ENCODE results near the gene ID4.

Gene ID4

DNA sequence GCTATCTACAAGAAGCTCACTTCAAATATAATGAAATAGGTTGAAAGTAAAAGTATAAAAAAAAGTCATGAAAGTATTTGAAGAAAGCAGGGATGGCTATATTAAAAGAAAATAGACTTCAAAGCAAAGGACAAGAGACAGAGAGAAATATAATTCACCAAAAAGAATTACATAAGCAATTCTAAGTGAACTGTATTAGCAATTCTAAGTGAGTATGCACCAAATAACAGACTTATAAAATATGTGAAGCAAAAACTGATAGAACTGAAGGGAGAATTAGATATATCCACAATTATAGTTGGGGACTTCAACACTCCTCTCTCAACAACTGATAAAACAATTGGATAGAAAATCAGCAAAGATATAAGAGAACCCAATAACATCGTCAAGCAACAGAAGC is 38.8 kb upstream of the ID4 start:
- no peak overlapping the region for H3K4me2 ChIP-seq (ENCODE audit: low read length)

DNA sequence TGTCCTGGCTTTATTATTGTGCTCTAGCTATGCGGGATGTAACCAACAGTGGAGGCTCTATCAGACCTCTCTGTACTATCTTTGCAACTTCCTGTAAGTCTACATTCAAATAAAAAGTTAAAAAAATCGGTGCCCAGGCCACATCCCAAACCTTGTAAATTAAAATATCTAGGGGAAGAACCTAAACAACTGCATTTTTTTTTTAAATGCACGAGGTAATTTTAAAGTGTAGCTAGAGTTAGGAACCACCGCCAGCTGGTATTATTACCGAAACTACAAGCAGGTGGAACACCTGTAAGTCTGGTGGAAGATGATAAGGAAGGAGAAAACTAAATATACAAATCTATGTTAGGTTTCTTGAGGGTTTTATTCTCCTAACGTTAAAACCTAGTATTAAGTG is 34.5 kb upstream of the ID4 start:
- no peak overlapping the region for H3K27ac ChIP-seq (ENCODE audit: low read depth, low read length, poor library complexity, severe bottlenecking)

More for the DNA sequence above, 38.8 kb upstream of the ID4 start:
- Histone ChIP-seq H3K9me2 (ENCODE audit: low read depth, low read length) (no peaks in the 10 kb centered on the region), H3K79me2 (ENCODE audit: insufficient read depth, low read length) (no peaks in the 10 kb centered on the region), H3K27me3 (ENCODE audit: insufficient read depth, low read length) (no peaks in the 10 kb centered on the region), H3K9me3 (ENCODE audit: low read length) (no peaks in the 10 kb centered on the region), H3K4me3 (ENCODE audit: low read depth, low read length, poor library complexity, severe bottlenecking) (no peak overlapping the region), H3K27ac (ENCODE audit: low read depth, low read length, poor library complexity, severe bottlenecking) (no peak overlapping the region), H3K9ac (ENCODE audit: low read length) (no peak overlapping the region), H3K4me1 (ENCODE audit: insufficient read depth, low read length, severe bottlenecking) (no peaks in the 10 kb centered on the region), H3F3A (ENCODE audit: insufficient read depth, low read length) (no peaks in the 10 kb centered on the region), H2AFZ (ENCODE audit: low read length) (no peak overlapping the region), H3K36me3 (ENCODE audit: insufficient read depth, low read length) (no peaks in the 10 kb centered on the region), H4K20me1 (ENCODE audit: insufficient read depth, low read length) (no peaks in the 10 kb centered on the region)
- no peak for TF ChIP-seq EZH2 (IDR thresholded peaks at IDR 0.05; ENCODE audit: borderline replicate concordance, low read length)
- TF ChIP-seq, protein P1, sequence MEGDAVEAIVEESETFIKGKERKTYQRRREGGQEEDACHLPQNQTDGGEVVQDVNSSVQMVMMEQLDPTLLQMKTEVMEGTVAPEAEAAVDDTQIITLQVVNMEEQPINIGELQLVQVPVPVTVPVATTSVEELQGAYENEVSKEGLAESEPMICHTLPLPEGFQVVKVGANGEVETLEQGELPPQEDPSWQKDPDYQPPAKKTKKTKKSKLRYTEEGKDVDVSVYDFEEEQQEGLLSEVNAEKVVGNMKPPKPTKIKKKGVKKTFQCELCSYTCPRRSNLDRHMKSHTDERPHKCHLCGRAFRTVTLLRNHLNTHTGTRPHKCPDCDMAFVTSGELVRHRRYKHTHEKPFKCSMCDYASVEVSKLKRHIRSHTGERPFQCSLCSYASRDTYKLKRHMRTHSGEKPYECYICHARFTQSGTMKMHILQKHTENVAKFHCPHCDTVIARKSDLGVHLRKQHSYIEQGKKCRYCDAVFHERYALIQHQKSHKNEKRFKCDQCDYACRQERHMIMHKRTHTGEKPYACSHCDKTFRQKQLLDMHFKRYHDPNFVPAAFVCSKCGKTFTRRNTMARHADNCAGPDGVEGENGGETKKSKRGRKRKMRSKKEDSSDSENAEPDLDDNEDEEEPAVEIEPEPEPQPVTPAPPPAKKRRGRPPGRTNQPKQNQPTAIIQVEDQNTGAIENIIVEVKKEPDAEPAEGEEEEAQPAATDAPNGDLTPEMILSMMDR (IDR thresholded peaks at IDR 0.05; ENCODE audit: low read length): no peak

DNA sequence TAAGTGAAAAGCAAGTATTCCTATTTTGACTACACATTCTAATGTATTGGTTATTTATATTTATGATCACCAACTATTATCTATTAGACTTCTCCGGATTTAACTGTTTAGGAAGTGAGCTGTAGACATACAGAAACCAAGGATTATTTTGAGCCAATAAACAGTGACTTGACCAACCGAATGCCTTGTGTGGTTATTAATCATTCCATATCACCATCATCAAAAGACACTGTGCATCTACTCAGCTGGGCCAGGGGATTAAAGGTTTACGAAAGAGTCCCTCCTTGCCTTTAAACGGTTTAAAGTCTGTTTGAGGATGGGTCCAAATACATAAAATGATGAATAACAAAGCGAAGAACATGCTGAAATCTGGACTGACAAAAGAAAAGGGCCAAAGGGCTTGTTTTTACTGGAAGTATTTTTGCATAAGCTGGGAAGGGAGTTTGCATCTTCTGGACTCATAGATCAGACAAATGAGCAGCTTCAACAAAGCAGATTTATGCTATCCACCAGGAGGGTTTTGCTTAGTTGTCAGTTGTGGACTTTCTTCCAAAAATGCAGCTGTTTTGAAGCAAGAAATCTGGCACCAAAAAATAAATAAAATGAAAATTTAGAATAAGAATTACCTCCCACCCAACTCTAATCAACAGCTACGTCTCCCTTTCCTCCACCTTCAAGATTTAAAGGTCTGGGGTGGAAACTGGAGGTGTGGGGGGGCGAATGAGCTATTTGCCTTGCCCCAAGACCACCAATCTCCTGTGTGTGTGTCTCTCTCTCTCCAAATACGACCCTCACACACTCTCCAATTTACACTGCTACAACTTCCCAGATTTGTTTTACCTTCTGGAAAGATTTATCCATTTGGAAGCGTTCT is 33.6 kb upstream of the ID4 start:
- Histone ChIP-seq H3K9ac (ENCODE audit: low read length) (no peak overlapping the region), H3K4me2 (ENCODE audit: low read length) (no peak overlapping the region), H3K4me3 (ENCODE audit: low read depth, low read length, poor library complexity, severe bottlenecking) (no peak overlapping the region), H3K79me2 (ENCODE audit: insufficient read depth, low read length) (no peaks in the 10 kb centered on the region), H3K4me1 (ENCODE audit: insufficient read depth, low read length, severe bottlenecking) (no peaks in the 10 kb centered on the region), H4K20me1 (ENCODE audit: insufficient read depth, low read length) (no peaks in the 10 kb centered on the region), H3K36me3 (ENCODE audit: insufficient read depth, low read length) (no peaks in the 10 kb centered on the region), H3K27ac (ENCODE audit: low read depth, low read length, poor library complexity, severe bottlenecking) (no peak overlapping the region), H2AFZ (ENCODE audit: low read length) (no peak overlapping the region), H3K9me3 (ENCODE audit: low read length) (no peaks in the 10 kb centered on the region), H3F3A (ENCODE audit: insufficient read depth, low read length) (no peaks in the 10 kb centered on the region), H3K9me2 (ENCODE audit: low read depth, low read length) (no peaks in the 10 kb centered on the region), H3K27me3 (ENCODE audit: insufficient read depth, low read length) (no peaks in the 10 kb centered on the region)
- TF ChIP-seq, protein P1 (IDR thresholded peaks at IDR 0.05; ENCODE audit: low read length): no peak
- TF ChIP-seq EZH2 (IDR thresholded peaks at IDR 0.05; ENCODE audit: borderline replicate concordance, low read length): no peak

More for the DNA sequence above, 34.5 kb upstream of the ID4 start:
- no peaks in the 10 kb centered on the region for H3K27me3 ChIP-seq (ENCODE audit: insufficient read depth, low read length)
- no peaks in the 10 kb centered on the region for H3F3A ChIP-seq (ENCODE audit: insufficient read depth, low read length)
- no peak overlapping the region for H2AFZ ChIP-seq (ENCODE audit: low read length)
- no peaks in the 10 kb centered on the region for H3K4me1 ChIP-seq (ENCODE audit: insufficient read depth, low read length, severe bottlenecking)
- H3K4me3 ChIP-seq (ENCODE audit: low read depth, low read length, poor library complexity, severe bottlenecking): no peak overlapping the region
- no peaks in the 10 kb centered on the region for H3K36me3 ChIP-seq (ENCODE audit: insufficient read depth, low read length)
- no peaks in the 10 kb centered on the region for H3K9me3 ChIP-seq (ENCODE audit: low read length)
- no peak overlapping the region for H3K4me2 ChIP-seq (ENCODE audit: low read length)
- no peak for TF ChIP-seq EZH2 (IDR thresholded peaks at IDR 0.05; ENCODE audit: borderline replicate concordance, low read length)
- TF ChIP-seq, protein P1 (IDR thresholded peaks at IDR 0.05; ENCODE audit: low read length): no peak
- no peaks in the 10 kb centered on the region for H3K9me2 ChIP-seq (ENCODE audit: low read depth, low read length)
- no peaks in the 10 kb centered on the region for H3K79me2 ChIP-seq (ENCODE audit: insufficient read depth, low read length)
- no peaks in the 10 kb centered on the region for H4K20me1 ChIP-seq (ENCODE audit: insufficient read depth, low read length)
- H3K9ac ChIP-seq (ENCODE audit: low read length): no peak overlapping the region

All from OCI-LY1 (cell line).